H9 (cell line): Measurements from ENCODE around the gene SEMA5A. TPM values are rescaled to one million over a fixed set of nuclear protein-coding genes. Genes with fewer than 3 reads are reported as not detected.

Experiments used
- DNase-seq: peaks from one replicate; pipeline ENCODE4 v3.0.0-alpha.2; 2017
- H2AFZ ChIP-seq: one replicate; pipeline ENCODE4 v1.6.1; 2013; ENCODE audit warnings: mild to moderate bottlenecking, low read length, control low read depth, moderate library complexity
- H2AK5ac ChIP-seq: 2 replicates; pipeline ENCODE4 v1.6.1; 2013; ENCODE audit warnings: low read length, control low read depth, mixed read lengths; ENCODE audit not compliant: insufficient read length
- H2BK120ac ChIP-seq: one replicate; pipeline ENCODE4 v1.6.1; 2013; ENCODE audit warnings: low read depth, mild to moderate bottlenecking, low read length, control low read depth, inconsistent platforms; ENCODE audit not compliant: poor library complexity, severe bottlenecking
- H2BK12ac ChIP-seq: 2 replicates; pipeline ENCODE4 v1.6.1; 2013; ENCODE audit warnings: low read length, control low read depth, mixed read lengths, low read depth; ENCODE audit not compliant: insufficient read length
- H2BK15ac ChIP-seq: 2 replicates; pipeline ENCODE4 v1.6.1; 2013; ENCODE audit warnings: low read depth, low read length, control low read depth
- H2BK20ac ChIP-seq: one replicate; pipeline ENCODE4 v1.6.1; 2013; ENCODE audit warnings: low read depth, mild to moderate bottlenecking, low read length, control low read depth, inconsistent platforms; ENCODE audit not compliant: poor library complexity, severe bottlenecking
- H2BK5ac ChIP-seq: 2 replicates; pipeline ENCODE4 v1.6.1; 2013; ENCODE audit warnings: low read length, control low read depth, mixed read lengths; ENCODE audit not compliant: insufficient read length
- H3K14ac ChIP-seq: 2 replicates; pipeline ENCODE4 v1.6.1; 2013; ENCODE audit warnings: low read length, control low read depth; ENCODE audit not compliant: insufficient read depth
- H3K18ac ChIP-seq: 2 replicates; pipeline ENCODE4 v1.6.1; 2013; ENCODE audit warnings: low read depth, mild to moderate bottlenecking, mixed read lengths, low read length, control low read depth; ENCODE audit not compliant: insufficient read length
- H3K23ac ChIP-seq: 2 replicates; pipeline ENCODE4 v1.6.1; 2013; ENCODE audit warnings: low read length, control low read depth, mixed read lengths, low read depth; ENCODE audit not compliant: insufficient read length
- H3K23me2 ChIP-seq: 2 replicates; pipeline ENCODE4 v1.6.1; 2013; ENCODE audit warnings: low read depth, mild to moderate bottlenecking, mixed read lengths, low read length, control low read depth; ENCODE audit not compliant: insufficient read length, poor library complexity, severe bottlenecking
- H3K27ac ChIP-seq: 2 replicates; pipeline ENCODE4 v1.5.1; 2013; ENCODE audit warnings: low read length, control low read depth, mixed read lengths, low read depth; ENCODE audit not compliant: insufficient read length
- H3K27me3 ChIP-seq: 2 replicates; pipeline ENCODE4 v1.6.1; 2013; ENCODE audit warnings: low read length, control low read depth, inconsistent platforms; ENCODE audit not compliant: insufficient read depth
- H3K4ac ChIP-seq: 2 replicates; pipeline ENCODE4 v1.6.1; 2013; ENCODE audit warnings: low read depth, mild to moderate bottlenecking, control low read depth, inconsistent platforms, low read length, moderate library complexity
- H3K4me1 ChIP-seq: 2 replicates; pipeline ENCODE4 v1.6.1; 2013; ENCODE audit warnings: low read length, control low read depth, inconsistent platforms; ENCODE audit not compliant: insufficient read depth
- H3K4me2 ChIP-seq: 2 replicates; pipeline ENCODE4 v1.6.1; 2013; ENCODE audit warnings: low read length, control low read depth, mixed read lengths; ENCODE audit not compliant: insufficient read length, insufficient read depth
- H3K56ac ChIP-seq: 2 replicates; pipeline ENCODE4 v1.6.1; 2013; ENCODE audit warnings: low read depth, mild to moderate bottlenecking, mixed read lengths, low read length, control low read depth; ENCODE audit not compliant: insufficient read length
- H3K79me1 ChIP-seq: 2 replicates; pipeline ENCODE4 v1.6.1; 2013; ENCODE audit warnings: low read depth, mild to moderate bottlenecking, moderate library complexity, low read length, control low read depth, inconsistent platforms; ENCODE audit not compliant: insufficient read depth, poor library complexity, severe bottlenecking
- H3K79me2 ChIP-seq: 2 replicates; pipeline ENCODE4 v1.6.1; 2013; ENCODE audit warnings: low read length, control low read depth, inconsistent platforms; ENCODE audit not compliant: insufficient read depth
- H3K9ac ChIP-seq: 2 replicates; pipeline ENCODE4 v1.6.1; 2013; ENCODE audit warnings: low read length, control low read depth, mixed read lengths; ENCODE audit not compliant: insufficient read length; ENCODE audit errors: extremely low read depth
- H3K9me3 ChIP-seq: one replicate; pipeline ENCODE4 v1.6.1; 2013; ENCODE audit warnings: low read depth, low read length, inconsistent platforms; ENCODE audit not compliant: control insufficient read depth
- H3T11ph ChIP-seq: one replicate; pipeline ENCODE4 v1.6.1; 2013; ENCODE audit warnings: mild to moderate bottlenecking, low read length, control low read depth, inconsistent platforms
- H4K20me1 ChIP-seq: one replicate; pipeline ENCODE4 v1.6.1; 2013; ENCODE audit not compliant: control insufficient read depth, insufficient read length, insufficient read depth
- H4K5ac ChIP-seq: 2 replicates; pipeline ENCODE4 v1.6.1; 2013; ENCODE audit warnings: low read depth, mild to moderate bottlenecking, mixed read lengths, low read length, control low read depth; ENCODE audit not compliant: insufficient read length
- H4K8ac ChIP-seq: replicated peaks from 2 replicates; pipeline ENCODE4 v1.6.1; 2013; ENCODE audit warnings: low read length, control low read depth, mixed read lengths, low read depth; ENCODE audit not compliant: insufficient read length
- H4K91ac ChIP-seq: 2 replicates; pipeline ENCODE4 v1.6.1; 2013; ENCODE audit warnings: low read depth, mild to moderate bottlenecking, moderate library complexity, mixed read lengths, low read length, control low read depth; ENCODE audit not compliant: insufficient read length
- H3K27ac Mint-ChIP-seq, 3 experiments: 2 replicates in 2 of 3; 3 replicates in 1 of 3; pipeline ENCODE4 v1.8.0; 2020 to 2021; ENCODE audit warnings: mixed read lengths in 3 of 3, mild to moderate bottlenecking in 1 of 3, moderate library complexity in 1 of 3
- H3K27me3 Mint-ChIP-seq: 2 replicates; pipeline ENCODE4 v1.8.0; 2021; ENCODE audit warnings: low read depth, mild to moderate bottlenecking, moderate library complexity, mixed read lengths
- H3K36me3 Mint-ChIP-seq, 3 experiments: 2 replicates in 2 of 3; 3 replicates in 1 of 3; pipeline ENCODE4 v1.8.0; 2020 to 2021; ENCODE audit warnings: low read depth in 3 of 3, mixed read lengths in 3 of 3; ENCODE audit not compliant: insufficient read depth in 1 of 3
- H3K4me1 Mint-ChIP-seq, 2 experiments: 2 replicates each; pipeline ENCODE4 v1.8.0; 2020; ENCODE audit warnings: mixed read lengths in 2 of 2
- H3K4me3 Mint-ChIP-seq, 2 experiments: 2 replicates in 1 of 2; 3 replicates in 1 of 2; pipeline ENCODE4 v1.8.0; 2020 to 2021; ENCODE audit warnings: mild to moderate bottlenecking in 2 of 2, mixed read lengths in 2 of 2, moderate library complexity in 1 of 2
- H3K9me3 Mint-ChIP-seq, 2 experiments: 2 replicates in 1 of 2; 3 replicates in 1 of 2; pipeline ENCODE4 v1.8.0; 2020; ENCODE audit warnings: mild to moderate bottlenecking in 2 of 2, mixed read lengths in 2 of 2, moderate library complexity in 1 of 2
- WGBS: extraction: QIAGEN DNeasy Blood & Tissue Kit; methylation state at CpG from one replicate; pipeline ENCODE4 v1.1.7; 2013; ENCODE audit warnings: missing lambda C conversion rate, low lambda C conversion rate, mixed read lengths; ENCODE audit not compliant: insufficient read length; ENCODE audit errors: extremely low coverage; 5-methylcytosine and 5-hydroxymethylcytosine counted together
- total RNA-seq: library from RNA; stranded (reverse); gene quantifications from 2 replicates; pipeline ENCODE4 v1.2.1, GENCODE V29; 2021
- TF ChIP-seq, protein P1 (sequence below): fragments of 200-600 bp; sonication (generic); conservative IDR thresholded peaks from 3 replicates; pipeline ENCODE4 v1.8.0; 2021; ENCODE audit warnings: antibody characterized with exemption, mild to moderate bottlenecking

SEMA5A gene
- total RNA-seq, 1 experiment from 2014 or later: 4.3 TPM

DNA sequence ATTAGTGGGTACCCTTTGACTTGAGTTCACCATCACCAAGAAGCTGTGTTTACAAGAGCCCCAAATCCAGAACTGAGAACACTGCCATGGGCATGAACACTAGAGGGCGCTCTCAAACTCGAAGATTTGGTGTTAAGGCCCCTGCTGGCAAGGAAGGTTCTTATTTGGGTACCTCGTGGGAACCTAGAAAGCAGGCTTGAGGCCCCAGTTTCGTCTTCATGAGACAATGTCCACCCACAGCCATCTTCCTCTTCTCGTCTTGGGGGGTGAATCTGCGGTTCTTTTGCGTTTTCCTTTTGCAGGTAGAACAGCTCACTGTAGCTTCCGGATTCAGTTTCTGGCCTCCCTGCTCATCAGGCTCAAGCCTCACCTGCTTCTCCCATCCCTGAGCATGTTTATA lies 184.0 kb downstream of the SEMA5A start:
- Histone ChIP-seq H2AFZ (no peak overlapping the region), H3K23ac (no peak overlapping the region), H3K18ac (no peak overlapping the region), H3K79me1 (no peaks in the 10 kb centered on the region), H2AK5ac (no peak overlapping the region), H2BK15ac (no peak overlapping the region), H3T11ph (no peak overlapping the region), H4K5ac (no peak overlapping the region), H4K20me1 (no peaks in the 10 kb centered on the region), H3K27ac (no peak overlapping the region), H2BK20ac (no peak overlapping the region), H3K4me2 (no peak overlapping the region), H2BK120ac (no peak overlapping the region), H4K8ac (no peak overlapping the region), H4K91ac (no peak overlapping the region), H2BK5ac (no peak overlapping the region), H3K4ac (no peak overlapping the region), H2BK12ac (no peak overlapping the region), H3K4me1 (no peaks in the 10 kb centered on the region; the same call in 1 of the 2 replicates), H3K23me2 (no peaks in the 10 kb centered on the region), H3K56ac (no peak overlapping the region), H3K9me3 (no peaks in the 10 kb centered on the region), H3K79me2 (no peaks in the 10 kb centered on the region), H3K9ac (no peak overlapping the region), H3K27me3 (no peaks in the 10 kb centered on the region), H3K14ac (no peak overlapping the region)
- peak; percentile 77 for DNase-seq
- Mint-ChIP-seq H3K27ac (no peak overlapping the region), H3K4me1 (peaks cover 15% of the 10 kb centered on the region in 2 experiments), H3K9me3 (no peaks in the 10 kb centered on the region), H3K27me3 (no peaks in the 10 kb centered on the region), H3K36me3 (no peaks in the 10 kb centered on the region; a peak in 1 of 7 replicates), H3K4me3 (no peak overlapping the region)
- WGBS: no CpG with 5 or more reads among the region's 8 CpGs
- TF ChIP-seq, protein P1, sequence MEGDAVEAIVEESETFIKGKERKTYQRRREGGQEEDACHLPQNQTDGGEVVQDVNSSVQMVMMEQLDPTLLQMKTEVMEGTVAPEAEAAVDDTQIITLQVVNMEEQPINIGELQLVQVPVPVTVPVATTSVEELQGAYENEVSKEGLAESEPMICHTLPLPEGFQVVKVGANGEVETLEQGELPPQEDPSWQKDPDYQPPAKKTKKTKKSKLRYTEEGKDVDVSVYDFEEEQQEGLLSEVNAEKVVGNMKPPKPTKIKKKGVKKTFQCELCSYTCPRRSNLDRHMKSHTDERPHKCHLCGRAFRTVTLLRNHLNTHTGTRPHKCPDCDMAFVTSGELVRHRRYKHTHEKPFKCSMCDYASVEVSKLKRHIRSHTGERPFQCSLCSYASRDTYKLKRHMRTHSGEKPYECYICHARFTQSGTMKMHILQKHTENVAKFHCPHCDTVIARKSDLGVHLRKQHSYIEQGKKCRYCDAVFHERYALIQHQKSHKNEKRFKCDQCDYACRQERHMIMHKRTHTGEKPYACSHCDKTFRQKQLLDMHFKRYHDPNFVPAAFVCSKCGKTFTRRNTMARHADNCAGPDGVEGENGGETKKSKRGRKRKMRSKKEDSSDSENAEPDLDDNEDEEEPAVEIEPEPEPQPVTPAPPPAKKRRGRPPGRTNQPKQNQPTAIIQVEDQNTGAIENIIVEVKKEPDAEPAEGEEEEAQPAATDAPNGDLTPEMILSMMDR: peak; percentile 86
